GM08714 (cell line): ENCODE measurements around the gene COIL.
"Not testable (repeated sequence)": the region's sequence is repeated elsewhere in the genome, so short reads cannot be mapped to it uniquely, and the experiment has no call there.

Experiments
- H3K4me3 ChIP-seq: fragments of 200-500 bp; sonication (Bioruptor generic); 2 replicates; pipeline ENCODE4 v1.5.1; 2014; ENCODE audit warnings: mild to moderate bottlenecking, low read length, inconsistent platforms
- ZNF274 ChIP-seq: IDR thresholded peaks from 2 replicates; pipeline ENCODE4 v1.6.1; 2012; ENCODE audit warnings: mild to moderate bottlenecking, low read depth, low read length

Gene COIL

DNA sequence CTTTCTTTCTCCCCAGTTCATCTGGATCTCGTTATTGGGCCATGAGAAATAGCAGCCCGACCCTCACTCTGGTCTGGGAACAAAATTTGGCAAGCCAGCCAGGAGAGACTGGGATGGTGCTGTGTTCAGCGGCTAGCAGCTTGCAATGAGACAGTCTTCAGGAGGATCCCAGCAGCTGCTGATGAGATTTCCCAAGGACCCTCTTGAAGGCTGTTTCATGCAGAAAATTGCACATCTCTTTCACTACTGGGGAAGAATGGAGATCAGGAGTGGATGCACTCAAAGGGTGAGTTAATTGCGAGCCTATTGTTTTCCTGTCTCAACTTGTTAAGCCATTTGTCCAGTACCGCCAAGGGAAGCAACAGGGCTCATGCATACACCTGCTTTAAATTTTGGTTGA is 5.5 kb upstream of the COIL start:
- no peak for TF ChIP-seq ZNF274

DNA sequence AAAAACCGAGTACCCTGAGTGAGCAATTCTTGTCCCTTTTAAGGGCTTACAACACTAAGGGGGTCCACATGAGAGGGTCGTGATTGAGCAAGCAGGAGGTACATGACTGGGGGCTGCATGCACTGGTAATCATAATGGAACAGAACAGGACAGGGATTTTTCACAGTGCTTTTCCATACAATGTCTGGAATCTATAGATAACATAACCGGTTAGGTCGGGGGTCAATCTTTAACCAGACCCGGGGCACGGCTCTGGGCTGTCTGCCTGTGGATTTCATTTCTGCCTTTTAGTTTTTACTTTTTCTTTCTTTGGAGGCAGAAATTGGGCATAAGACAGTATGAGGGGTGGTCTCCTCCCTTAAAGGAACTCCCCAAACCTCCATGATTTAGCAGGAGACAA is 4.8 kb upstream of the COIL start:
- not testable (repeated sequence) for H3K4me3 ChIP-seq

More for the DNA sequence above, 5.5 kb upstream of the COIL start:
- no peak overlapping the region for H3K4me3 ChIP-seq

DNA sequence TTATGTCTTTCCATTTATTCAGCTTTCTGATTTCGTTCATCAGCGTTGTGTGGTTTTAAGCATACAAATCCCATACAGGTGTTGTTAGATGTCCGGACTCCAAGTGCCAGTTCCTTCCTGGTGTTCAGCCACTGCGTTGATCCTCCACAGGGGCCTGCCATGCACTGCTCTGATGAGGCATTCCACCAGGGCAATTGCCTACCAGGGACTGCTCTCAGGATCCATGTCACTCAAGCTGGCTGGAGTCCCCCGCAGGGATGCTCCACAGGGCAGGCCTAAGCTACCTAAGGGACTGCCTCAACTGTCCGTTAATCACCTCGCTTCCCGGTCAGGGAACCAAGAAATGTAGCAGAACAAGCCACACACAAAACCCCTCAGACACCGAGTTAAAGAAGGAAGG is 4.4 kb upstream of the COIL start:
- not testable (repeated sequence) for H3K4me3 ChIP-seq

DNA sequence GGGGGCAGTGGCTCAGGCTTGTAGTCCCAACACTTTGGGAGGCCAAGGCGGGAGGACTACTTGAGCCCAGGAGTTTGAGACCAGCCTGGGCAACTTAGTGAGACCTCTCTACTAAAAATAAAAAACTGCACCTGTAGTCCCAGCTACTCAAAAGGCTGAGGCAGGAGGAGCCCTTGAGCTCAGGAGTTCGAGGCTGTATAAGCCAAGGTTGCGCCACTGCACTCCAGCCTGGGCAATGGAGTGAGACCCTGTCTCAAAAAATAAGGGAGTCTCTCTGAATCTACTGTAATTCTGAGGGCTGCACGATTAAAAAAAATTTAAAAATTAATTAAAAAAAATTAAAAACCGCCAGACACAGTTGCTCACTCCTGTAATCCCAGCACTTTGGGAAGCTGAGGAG is 3.9 kb downstream of the COIL start:
- TF ChIP-seq ZNF274, result no peak
- no peak overlapping the region for H3K4me3 ChIP-seq

DNA sequence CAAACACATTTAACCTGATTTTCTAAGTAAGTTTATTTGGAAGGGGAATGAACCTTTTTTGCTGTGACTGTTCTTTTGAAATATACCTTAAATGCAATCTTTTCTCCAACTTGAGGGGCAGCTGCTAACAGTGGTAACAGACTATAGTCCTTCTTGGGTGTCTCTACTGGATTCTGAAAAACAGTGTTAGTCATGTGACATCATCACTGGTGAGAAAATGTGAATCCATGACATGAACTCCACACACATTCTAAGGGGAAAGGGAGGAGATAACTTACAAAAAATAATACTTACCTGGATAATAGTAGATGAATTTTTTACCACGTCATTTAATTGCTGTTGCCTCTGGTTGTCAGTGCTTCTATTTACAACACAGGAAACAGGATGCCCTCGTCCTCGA is 11.3 kb downstream of the COIL start:
- H3K4me3 ChIP-seq, result no peak overlapping the region
- no peak for TF ChIP-seq ZNF274

DNA sequence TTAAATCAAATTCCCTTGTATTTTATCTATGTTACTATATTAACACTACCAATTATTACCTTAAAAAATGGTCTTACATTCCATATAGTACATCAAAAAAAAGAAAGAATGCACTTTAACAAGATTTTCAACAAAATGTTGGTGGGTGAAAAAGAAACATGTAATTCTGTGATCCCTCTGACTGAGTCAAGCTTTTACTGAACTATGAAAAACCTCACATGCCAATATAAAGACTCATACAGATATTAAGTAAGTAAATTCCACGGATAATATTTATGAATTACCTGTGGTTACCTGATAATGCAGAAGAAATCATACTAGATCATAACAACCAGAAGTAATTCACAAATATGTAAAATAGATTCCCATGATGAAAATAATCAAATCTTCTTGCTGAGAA is 12.4 kb downstream of the COIL start:
- no peak overlapping the region for H3K4me3 ChIP-seq
- TF ChIP-seq ZNF274, result no peak

DNA sequence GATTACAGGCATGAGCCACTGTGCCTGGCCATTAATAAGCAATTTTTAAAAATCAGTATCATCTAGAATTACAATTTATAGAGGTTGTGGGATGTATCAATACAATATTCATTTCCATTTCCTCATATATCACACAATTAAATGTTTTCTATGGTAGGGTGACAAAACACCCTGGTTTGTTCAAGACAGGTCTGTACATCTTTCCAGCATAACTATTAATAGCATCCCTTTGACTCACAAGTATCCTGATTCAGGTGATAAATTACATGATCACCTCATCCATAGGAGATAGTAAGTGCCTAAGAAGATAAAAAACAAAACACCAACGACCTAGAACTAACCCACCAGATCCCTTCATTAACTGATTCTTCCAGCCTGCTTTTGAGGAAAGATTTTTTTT is 13.1 kb downstream of the COIL start:
- H3K4me3 ChIP-seq, result no peak overlapping the region
- TF ChIP-seq ZNF274, result no peak

DNA sequence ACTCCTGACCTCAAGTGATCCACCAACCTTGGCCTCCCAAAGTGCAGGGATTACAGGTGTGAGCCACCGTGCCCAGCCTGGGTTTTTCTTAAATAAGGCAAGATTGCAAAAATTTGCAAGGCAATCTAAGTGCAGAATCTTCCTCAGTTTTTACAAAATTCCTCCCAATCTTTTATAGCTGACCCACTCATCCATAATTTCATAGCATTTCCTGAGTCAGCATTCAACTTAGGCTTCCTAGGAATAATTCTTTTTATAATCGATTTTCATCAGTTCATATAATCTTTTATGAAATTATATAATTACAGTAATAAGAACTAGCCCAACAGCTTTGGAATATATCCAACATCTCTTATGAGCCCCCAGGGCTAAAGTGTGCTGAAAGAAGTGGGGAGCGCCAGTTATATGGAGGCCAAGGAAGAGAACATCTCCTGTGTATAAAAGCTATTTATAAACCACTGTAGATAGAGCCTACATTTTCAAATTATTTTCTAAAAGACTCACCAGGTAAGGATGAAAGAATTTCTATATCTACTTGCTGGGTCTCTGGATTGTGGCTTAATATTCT is 14.8 kb downstream of the COIL start:
- TF ChIP-seq ZNF274, result no peak

DNA sequence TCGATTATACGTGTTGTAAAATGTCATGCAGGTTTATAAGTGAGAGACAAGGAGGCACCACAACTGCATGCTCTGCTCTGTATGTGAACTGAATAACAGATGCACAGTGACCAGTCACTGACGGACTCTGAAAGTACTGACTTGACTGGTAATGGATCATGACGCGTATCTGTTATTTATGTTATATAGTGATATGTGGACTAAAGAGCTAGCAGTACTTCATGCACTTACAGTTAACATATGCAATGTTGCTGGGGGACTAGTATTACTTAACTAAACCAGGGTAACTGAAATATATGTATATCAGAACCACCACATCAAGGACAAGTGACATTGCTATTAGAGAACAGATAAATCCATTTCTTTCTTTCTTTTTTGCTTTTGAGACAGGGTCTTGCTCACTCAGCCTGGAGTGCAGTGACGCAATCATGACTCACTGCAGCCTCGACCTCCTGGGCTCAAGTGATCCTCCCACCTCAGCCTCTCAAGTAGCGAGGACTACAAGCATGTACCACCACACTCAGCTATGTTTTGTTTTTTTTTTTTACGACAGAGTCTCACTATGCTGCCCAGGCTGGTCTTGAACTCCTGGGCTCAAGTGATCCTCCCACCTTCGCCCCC is 17.2 kb downstream of the COIL start:
- no peak overlapping the region for H3K4me3 ChIP-seq
- TF ChIP-seq ZNF274, result no peak

More for the DNA sequence above, 14.8 kb downstream of the COIL start:
- no peak overlapping the region for H3K4me3 ChIP-seq

DNA sequence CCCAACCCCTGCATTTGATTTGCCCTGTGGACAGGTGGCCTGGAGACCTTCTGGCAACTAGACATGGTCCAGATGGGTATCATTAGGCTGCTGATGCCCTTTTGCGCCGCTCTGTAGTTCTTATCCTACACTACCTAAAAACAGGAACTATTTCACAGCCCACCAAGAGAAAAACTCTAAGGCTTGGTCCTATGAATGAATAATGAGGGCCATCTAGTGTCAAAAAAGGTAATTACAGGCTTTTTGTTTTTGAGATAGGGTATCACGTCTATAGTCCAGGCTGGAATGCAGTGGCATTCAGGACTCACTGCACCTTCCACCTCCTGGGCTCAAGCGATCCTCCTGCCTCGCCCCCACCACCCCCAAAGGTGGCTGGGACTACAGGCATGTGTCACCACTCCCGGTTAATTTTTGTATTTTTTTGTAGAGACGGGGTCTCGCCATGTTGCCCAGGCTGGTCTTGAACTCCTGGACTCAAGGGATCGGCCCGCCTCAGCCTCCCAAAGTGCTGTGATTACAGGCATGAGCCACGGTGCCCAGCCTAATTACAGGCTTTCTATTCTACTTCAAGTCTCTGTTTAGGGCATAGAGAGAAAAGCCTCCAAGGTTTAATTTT is 20.9 kb downstream of the COIL start:
- no peak overlapping the region for H3K4me3 ChIP-seq
- TF ChIP-seq ZNF274, result no peak

DNA sequence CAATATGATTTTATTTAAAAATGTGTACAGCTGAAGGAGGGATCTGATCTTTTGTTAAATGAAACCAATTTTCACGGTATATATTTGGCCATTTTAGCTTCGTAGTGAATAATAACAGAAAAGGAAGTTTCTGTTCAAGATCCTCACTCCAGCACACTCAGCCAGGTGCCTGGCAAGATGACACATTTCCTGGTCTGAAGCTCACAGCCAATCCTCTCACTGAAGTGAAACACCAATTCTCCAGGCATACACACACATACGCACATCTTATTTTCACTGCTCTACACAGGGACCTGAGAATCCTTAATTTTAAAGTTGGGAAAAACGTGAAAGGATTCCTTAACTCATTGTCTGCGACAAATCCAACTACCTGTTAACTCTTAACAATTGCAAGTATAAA is 22.6 kb downstream of the COIL start:
- not testable (repeated sequence) for H3K4me3 ChIP-seq

DNA sequence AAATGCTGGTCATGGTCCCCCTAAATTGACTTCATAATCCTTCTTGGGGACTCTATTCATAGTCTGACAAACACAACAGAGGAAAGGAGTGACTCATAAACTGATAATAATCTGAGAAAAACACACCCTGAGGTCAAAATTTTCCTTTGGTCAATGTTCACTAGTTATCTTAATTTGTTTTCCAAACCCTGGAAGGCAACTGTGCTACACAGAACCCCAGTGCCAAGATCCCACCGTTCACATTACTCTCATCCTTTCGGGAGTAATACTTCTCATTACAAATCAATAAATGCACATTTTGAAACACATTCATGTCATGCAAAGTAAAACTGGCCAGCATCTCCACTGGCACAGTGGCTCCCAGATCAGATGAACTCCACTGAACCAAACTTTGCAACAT is 23.2 kb downstream of the COIL start:
- H3K4me3 ChIP-seq, result no peak overlapping the region
- no peak for TF ChIP-seq ZNF274

DNA sequence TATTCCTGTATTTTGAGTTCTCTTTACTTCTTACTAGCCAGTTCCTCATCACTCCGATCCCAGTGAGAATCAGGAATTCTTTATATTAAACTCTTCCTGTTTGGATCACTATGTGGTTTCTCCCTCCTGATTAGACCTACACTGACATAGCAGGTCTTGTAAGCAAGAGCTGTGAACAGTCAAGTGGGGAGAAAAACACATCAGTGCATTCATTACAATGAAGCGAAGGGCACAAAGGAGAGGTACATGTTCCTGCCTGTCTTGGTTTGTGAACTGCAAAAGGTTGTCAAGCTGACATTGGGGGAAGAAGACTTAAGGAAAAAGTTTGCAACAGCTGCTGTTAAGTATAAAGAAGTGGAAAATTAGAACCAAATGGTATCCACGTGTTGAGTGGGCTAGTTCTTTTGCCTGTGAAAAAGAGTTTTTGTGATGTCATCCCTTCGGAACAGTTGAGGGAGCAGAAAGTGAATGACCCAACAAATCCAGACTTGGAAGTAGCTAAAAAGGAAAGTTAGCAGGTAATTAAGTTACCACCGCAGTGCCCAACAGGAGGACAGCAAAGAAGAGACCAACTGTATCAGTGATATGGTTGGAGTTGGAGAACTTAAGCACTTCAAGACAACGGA is 24.0 kb downstream of the COIL start:
- no peak overlapping the region for H3K4me3 ChIP-seq
- no peak for TF ChIP-seq ZNF274

DNA sequence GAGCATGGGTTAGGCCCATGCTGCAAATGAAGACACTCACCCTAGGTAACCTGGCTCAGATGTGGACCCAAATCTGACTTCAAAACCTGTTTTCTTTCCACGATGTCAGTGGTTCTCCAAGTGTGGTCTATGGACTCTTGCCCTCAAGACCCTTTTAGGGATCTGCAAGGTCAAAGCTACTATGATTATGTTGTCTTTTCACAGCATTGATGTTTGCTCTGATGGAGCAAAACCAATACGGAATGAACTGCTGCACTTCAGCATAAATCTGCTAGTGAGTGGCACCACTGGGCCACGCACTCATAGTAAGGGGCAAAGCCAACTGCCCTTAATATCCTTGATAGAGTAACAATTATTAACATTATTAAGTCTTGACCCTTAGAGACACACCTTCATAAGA is 25.4 kb downstream of the COIL start:
- H3K4me3 ChIP-seq, result no peak overlapping the region
- no peak for TF ChIP-seq ZNF274

DNA sequence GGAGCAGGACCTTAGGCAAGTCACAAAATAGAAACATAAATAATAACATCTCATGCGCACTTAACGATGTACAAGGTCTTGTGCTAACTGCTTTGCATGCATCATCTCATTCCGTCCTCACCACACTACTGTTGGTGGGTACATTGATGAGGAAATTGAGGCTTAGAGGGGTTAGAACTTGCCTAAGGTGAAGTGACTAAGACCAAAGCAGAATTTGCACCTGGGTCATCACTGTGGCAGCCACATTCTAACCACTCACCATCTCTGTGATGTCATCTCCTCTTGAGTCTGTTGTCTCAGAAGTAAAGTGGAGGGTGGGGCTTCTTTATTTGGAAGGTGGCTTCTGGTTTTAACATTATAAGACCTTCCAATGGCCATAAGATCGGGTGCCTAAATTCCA is 26.6 kb downstream of the COIL start:
- TF ChIP-seq ZNF274, result no peak
- no peak overlapping the region for H3K4me3 ChIP-seq
